Kidney epithelial cell (primary cell): ENCODE measurements around the gene PPM1L. TPM values are rescaled to one million over a fixed set of nuclear protein-coding genes. Genes with fewer than 3 reads are reported as not detected.

Source experiments
- DNase-seq: peaks from one replicate; pipeline ENCODE4 v3.0.0-alpha.2; 2010; ENCODE audit warnings: low read depth
- H3K27me3 ChIP-seq: 2 replicates; pipeline ENCODE4 v1.6.0; 2011; ENCODE audit warnings: low read length; ENCODE audit not compliant: control insufficient read depth, insufficient read depth
- H3K36me3 ChIP-seq: 2 replicates; pipeline ENCODE4 v1.5.1; 2011; ENCODE audit warnings: low read length; ENCODE audit not compliant: control insufficient read depth, insufficient read depth
- H3K4me3 ChIP-seq: 2 replicates; pipeline ENCODE4 v1.5.1; 2011; ENCODE audit warnings: low read depth, mild to moderate bottlenecking, control low read depth, low read length
- CTCF ChIP-seq: IDR thresholded peaks from 2 replicates; pipeline ENCODE4 v1.5.1; 2011; ENCODE audit warnings: mild to moderate bottlenecking, moderate library complexity, low read length, control low read depth, inconsistent platforms; ENCODE audit not compliant: insufficient read depth, poor library complexity, severe bottlenecking
- total RNA-seq: library from RNA; depleted of rRNA; stranded (reverse); fragments of >200 nt; gene quantifications from 2 replicates; pipeline ENCODE4 v1.2.3, GENCODE V29; 2015

Gene PPM1L
- total RNA-seq, 1 donor from 2014 or later = 11.1 TPM

GRCh38 chr3:161016417-161017313 is 260.6 kb downstream of the PPM1L start:
- Histone ChIP-seq H3K36me3 (no peaks in the 10 kb centered on the region), H3K4me3 (no peak overlapping the region), H3K27me3 (no peaks in the 10 kb centered on the region)
- TF ChIP-seq CTCF = no peak
- no peak for DNase-seq

GRCh38 chr3:161017971-161018370 is 261.9 kb downstream of the PPM1L start:
- H3K27me3 ChIP-seq = no peaks in the 10 kb centered on the region
- no peak overlapping the region for H3K4me3 ChIP-seq
- DNase-seq = no peak
- no peak for TF ChIP-seq CTCF
- no peaks in the 10 kb centered on the region for H3K36me3 ChIP-seq

GRCh38 chr3:161020256-161020655 is 264.2 kb downstream of the PPM1L start:
- TF ChIP-seq CTCF = no peak
- Histone ChIP-seq H3K27me3 (no peaks in the 10 kb centered on the region), H3K4me3 (no peak overlapping the region), H3K36me3 (no peaks in the 10 kb centered on the region)
- no peak for DNase-seq

GRCh38 chr3:161025911-161026310 is 269.9 kb downstream of the PPM1L start:
- DNase-seq = no peak
- Histone ChIP-seq H3K27me3 (no peaks in the 10 kb centered on the region), H3K36me3 (no peaks in the 10 kb centered on the region), H3K4me3 (no peak overlapping the region)
- TF ChIP-seq CTCF = no peak

- Histone ChIP-seq H3K36me3 (no peaks in the 10 kb centered on the region), H3K27me3 (no peaks in the 10 kb centered on the region), H3K4me3 (no peak overlapping the region)
- no peak for DNase-seq
- TF ChIP-seq CTCF = no peak
Observed at GRCh38 chr3:161026612-161027510, 270.8 kb downstream of the PPM1L start.
